Measurements from ENCODE around the gene ACCS.
A peak's percentile ranks its signal among the peaks of the same experiment; 100 is the strongest.

Gene ACCS

DNA sequence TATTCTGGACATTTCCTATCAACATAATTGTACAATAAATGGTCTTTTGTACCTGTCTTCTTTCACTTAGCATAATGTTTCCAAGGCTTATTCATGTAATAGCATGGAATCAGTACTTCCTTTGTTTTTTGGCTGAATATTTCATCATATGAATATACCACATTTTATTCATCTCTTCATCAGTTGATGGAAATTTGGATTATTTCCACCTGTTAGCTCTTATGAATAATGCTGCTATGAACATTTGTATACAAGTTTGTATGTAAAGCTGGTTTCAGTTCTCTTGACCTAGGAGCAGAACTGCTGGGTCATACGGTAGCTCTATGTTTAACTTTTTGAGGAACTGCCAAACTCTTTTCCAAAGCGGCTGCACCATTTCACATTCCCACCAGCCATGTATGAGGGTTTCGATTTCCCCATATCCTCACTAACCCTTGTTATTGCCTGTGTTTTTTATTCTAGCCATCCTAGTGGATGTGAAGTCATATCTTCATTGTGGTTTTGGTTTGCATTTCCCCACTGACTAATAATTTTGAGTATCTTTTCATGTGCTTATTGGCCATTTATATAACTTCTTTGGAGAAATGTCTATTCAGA is 50.3 kb downstream of the ACCS start:
- DNase-seq (ENCODE audit: extremely low read depth, low read depth) = no peak
- TF ChIP-seq, protein P1, sequence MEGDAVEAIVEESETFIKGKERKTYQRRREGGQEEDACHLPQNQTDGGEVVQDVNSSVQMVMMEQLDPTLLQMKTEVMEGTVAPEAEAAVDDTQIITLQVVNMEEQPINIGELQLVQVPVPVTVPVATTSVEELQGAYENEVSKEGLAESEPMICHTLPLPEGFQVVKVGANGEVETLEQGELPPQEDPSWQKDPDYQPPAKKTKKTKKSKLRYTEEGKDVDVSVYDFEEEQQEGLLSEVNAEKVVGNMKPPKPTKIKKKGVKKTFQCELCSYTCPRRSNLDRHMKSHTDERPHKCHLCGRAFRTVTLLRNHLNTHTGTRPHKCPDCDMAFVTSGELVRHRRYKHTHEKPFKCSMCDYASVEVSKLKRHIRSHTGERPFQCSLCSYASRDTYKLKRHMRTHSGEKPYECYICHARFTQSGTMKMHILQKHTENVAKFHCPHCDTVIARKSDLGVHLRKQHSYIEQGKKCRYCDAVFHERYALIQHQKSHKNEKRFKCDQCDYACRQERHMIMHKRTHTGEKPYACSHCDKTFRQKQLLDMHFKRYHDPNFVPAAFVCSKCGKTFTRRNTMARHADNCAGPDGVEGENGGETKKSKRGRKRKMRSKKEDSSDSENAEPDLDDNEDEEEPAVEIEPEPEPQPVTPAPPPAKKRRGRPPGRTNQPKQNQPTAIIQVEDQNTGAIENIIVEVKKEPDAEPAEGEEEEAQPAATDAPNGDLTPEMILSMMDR (IDR thresholded peaks at IDR 0.05; ENCODE audit: low read depth, low read length) = no peak

DNA sequence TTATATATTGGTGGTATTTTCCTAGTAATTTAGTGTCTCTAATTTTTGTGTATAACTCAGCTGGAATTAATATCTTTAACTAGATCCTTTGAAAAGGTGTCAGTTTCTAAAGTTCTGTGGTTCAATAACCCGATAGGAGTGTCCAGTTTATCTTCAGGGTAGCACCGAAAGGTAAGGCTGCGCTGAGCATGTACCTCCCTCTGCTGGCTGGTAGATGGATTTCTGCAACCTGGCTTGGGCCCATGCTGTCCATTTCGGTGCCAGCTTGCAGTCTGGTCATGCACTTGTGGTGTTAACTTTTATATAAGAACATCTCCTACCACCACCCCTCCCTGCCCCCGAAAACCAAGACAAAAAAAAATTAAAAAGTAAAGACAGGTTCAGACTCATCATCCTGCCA is 54.1 kb downstream of the ACCS start:
- DNase-seq (ENCODE audit: extremely low read depth, low read depth) = no peak
- TF ChIP-seq, protein P1 (IDR thresholded peaks at IDR 0.05; ENCODE audit: low read depth, low read length) = peak; percentile 6

DNA sequence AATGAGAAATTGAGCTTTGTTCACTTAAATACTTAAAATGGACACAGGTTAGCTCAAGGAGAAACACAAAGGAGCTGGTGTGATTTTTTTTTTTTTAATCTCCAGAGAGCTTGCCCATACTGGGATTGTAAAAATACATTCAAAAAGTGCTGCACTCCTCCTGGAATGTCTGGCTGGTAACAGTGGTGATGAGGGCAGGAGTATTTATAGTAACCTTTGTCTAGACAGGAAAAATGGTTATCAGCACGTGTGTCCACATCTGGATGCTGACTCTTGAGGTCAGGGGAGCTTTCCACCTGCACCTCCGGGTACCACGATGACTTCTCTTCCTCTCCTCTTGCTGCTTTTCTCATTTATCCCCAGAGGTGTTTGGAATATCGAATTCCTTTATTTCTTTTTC is 59.5 kb downstream of the ACCS start:
- no peak for DNase-seq (ENCODE audit: extremely low read depth, low read depth)
- TF ChIP-seq, protein P1 (IDR thresholded peaks at IDR 0.05; ENCODE audit: low read depth, low read length) = no peak

DNA sequence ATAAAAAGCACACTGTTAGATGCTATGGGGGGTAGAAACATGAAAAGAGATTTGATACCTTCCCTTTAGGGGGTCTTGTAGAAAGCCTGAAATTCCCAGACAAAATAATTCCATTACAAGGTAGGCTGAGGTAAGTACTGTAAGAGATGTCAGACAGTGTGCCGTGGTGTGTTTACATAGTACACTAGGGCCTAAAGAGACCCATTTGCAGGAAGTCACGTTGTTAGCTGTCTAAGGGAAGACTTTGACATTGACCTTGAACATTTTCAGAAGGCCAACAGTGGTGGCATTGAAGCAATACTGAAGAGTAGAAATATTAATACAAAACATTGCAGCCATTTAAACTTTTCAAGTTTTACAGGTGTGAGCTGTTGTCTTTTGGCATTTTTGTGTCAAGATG is 60.2 kb downstream of the ACCS start:
- TF ChIP-seq, protein P1 (IDR thresholded peaks at IDR 0.05; ENCODE audit: low read depth, low read length) = no peak
- DNase-seq (ENCODE audit: extremely low read depth, low read depth) = no peak

DNA sequence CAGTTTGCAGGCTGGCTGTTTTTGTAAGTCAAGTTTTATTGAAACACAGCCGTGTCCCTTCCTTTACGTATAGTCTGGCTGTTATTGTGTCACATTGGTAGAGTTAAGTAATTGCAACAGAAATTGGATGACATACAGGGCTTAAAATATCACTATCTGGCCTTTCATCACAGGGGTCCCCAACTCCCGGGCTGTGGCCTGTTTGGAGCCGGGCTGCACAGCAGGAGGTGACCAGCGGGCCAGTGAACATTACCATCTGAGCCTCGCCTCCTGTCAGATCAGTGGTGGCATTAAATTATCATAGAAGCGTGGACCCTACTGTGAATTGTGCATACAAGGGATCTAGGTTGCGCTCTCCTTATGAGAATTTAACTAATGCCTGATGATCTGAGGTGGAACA is 61.1 kb downstream of the ACCS start:
- DNase-seq (ENCODE audit: extremely low read depth, low read depth) = no peak
- TF ChIP-seq, protein P1 (IDR thresholded peaks at IDR 0.05; ENCODE audit: low read depth, low read length) = no peak

DNA sequence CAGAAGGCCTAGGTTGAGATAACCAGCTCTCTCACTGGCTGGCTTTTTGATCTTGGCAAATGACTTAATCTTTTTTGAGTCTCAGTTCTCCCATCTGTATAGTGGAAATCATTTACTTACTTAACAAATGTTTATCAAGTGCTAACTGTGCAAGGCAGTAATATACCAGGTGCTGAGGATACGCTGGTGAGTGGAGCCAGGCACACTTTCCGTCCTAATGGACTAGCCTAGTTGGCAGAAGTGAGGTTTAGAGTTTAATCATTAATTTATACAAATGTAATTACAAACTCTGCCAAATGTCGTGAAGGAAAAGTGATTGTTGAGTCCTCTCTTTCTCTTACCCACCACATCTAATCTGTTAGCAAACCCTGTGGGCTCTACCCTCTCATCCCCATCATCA is 62.7 kb downstream of the ACCS start:
- no peak for DNase-seq (ENCODE audit: extremely low read depth, low read depth)
- TF ChIP-seq, protein P1 (IDR thresholded peaks at IDR 0.05; ENCODE audit: low read depth, low read length) = no peak

DNA sequence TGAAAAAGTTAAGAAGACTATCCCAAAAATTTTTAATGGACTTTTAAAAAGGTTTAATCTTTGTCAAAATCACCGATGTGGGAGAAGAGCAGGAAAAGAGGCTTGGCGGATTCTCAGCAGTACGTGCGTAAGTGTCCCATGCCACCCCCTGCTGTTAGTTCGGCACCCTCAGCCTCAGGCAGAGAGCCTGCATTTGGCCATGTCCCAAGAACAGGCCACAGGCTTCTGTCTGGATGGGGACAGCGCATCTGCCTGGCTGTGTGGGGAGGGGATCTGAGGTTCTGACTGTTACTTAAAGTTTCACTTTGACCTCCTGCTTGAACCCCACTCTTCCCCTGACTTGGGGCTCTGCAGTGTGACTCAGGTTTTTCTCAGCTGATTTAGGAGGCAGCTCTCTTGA is 64.7 kb downstream of the ACCS start:
- TF ChIP-seq, protein P1 (IDR thresholded peaks at IDR 0.05; ENCODE audit: low read depth, low read length) = no peak

More for the DNA sequence above, 64.7 kb downstream of the ACCS start:
- DNase-seq (ENCODE audit: extremely low read depth, low read depth) = no peak
